Sigmoid colon (tissue), 7 donors: ENCODE measurements around the gene BCL11B. TPM values are rescaled to one million over a fixed set of nuclear protein-coding genes. Genes with fewer than 3 reads are reported as not detected.

ENCODE experiments used
- DNase-seq: peaks from one replicate; pipeline ENCODE4 v3.0.0-alpha.2; 2019
- H3K27ac ChIP-seq, 4 donors: fragments of 200-600 bp; sonication (generic); one replicate each; pipeline ENCODE4 v1.5.1; 2016 to 2019; ENCODE audit warnings: mild to moderate bottlenecking in 1 of 4
- H3K27me3 ChIP-seq, 3 donors: fragments of 200-600 bp; sonication (generic); one replicate each; pipeline ENCODE4 v1.5.1; 2019; ENCODE audit warnings: mild to moderate bottlenecking in 1 of 3
- H3K36me3 ChIP-seq, 4 donors: fragments of 200-600 bp; sonication (generic); one replicate each; pipeline ENCODE4 v1.5.1; 2016 to 2019
- H3K4me1 ChIP-seq, 4 donors: fragments of 200-600 bp; sonication (generic); one replicate each; pipeline ENCODE4 v1.5.1; 2017 to 2019
- H3K4me3 ChIP-seq, 4 donors: fragments of 200-600 bp; sonication (generic); one replicate each; pipeline ENCODE4 v1.5.1; 2017 to 2019; ENCODE audit warnings: mild to moderate bottlenecking in 2 of 4, moderate library complexity in 1 of 4
- H3K9me3 ChIP-seq, 4 donors: fragments of 200-600 bp in 3 of 4; sonication (generic) in 3 of 4; one replicate each; pipeline versions ENCODE4 v1.5.1 to v1.6.1; 2013 to 2019
- EP300 ChIP-seq, 4 donors: sonication (generic); formaldehyde crosslinking; IDR thresholded peaks; one replicate each; pipeline ENCODE4 v1.6.1; 2017; ENCODE audit warnings: antibody characterized with exemption in 4 of 4
- POLR2A ChIP-seq, 2 donors: fragments of 450-650 bp; IDR thresholded peaks; one replicate each; pipeline ENCODE4 v1.6.1; 2016; ENCODE audit warnings: antibody characterized with exemption in 2 of 2, mild to moderate bottlenecking in 2 of 2, moderate library complexity in 2 of 2
- POLR2AphosphoS5 ChIP-seq, 4 donors: sonication (generic); formaldehyde crosslinking; IDR thresholded peaks; one replicate each; pipeline ENCODE4 v1.6.1; 2017; ENCODE audit warnings: antibody characterized with exemption in 4 of 4
- WGBS, 2 donors: extraction: QIAGEN DNeasy Blood & Tissue Kit; methylation state at CpG; one replicate each; pipeline ENCODE4 v1.1.7; 2013; 5-methylcytosine and 5-hydroxymethylcytosine counted together
- intact Hi-C: fragments of 100-400 bp; cut with DNase I; formaldehyde crosslinking; loops from one replicate; pipeline ENCODE4 v1.15.1; 2023
- polyA plus RNA-seq, 3 donors: library from polyadenylated mRNA; stranded (reverse); fragments of 200-250 nt; gene quantifications; one replicate each; pipeline ENCODE4 v1.2.3, GENCODE V29; 2013
- total RNA-seq, 4 donors: library from RNA; depleted of rRNA; stranded (reverse); fragments of >200 nt; gene quantifications; one replicate each; pipeline ENCODE4 v1.1.0, GENCODE V29; 2016
- TF ChIP-seq, protein P1 (sequence below), 4 experiments: fragments of 450-650 bp in 3 of 4; fragments of 200-600 bp in 1 of 4; IDR thresholded peaks; one replicate each; pipeline ENCODE4 v1.5.1; 2016 to 2019; ENCODE audit warnings: antibody characterized with exemption in 4 of 4, mild to moderate bottlenecking in 3 of 4, moderate library complexity in 2 of 4
- donor health status: healthy with polysubstance abuse.
- donor health status: Bipolar disorder and iron deficiency.
- donor health status: healthy.

Gene BCL11B
- total and polyA plus RNA-seq, 7 donors = under 0.01 to 3.5 (median 0.23) TPM

DNA sequence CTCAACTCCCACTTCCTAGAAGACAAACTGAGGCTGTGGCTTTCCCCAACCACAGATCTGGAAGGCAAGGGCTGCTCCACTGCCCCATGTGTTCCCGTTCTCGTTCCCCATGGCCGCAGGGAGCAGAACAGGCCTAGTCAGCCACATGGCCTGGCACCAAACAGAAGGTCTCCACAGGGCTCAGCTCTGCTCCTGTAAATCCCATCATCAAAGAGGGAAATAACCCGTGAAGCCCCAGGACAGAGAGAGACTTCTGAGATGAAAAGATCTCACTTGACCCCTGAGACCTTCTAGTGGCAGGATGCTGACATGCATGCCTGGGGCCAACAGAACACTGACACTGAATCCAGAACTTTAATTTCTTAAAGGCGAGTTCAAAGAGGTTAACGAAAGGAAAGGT, 68.9 kb downstream of the BCL11B start:
- TF ChIP-seq EP300 (IDR thresholded peaks at IDR 0.05) (no peak), POLR2AphosphoS5 (IDR thresholded peaks at IDR 0.05) (no peak), POLR2A (IDR thresholded peaks at IDR 0.05) (no peak)
- TF ChIP-seq, protein P1, sequence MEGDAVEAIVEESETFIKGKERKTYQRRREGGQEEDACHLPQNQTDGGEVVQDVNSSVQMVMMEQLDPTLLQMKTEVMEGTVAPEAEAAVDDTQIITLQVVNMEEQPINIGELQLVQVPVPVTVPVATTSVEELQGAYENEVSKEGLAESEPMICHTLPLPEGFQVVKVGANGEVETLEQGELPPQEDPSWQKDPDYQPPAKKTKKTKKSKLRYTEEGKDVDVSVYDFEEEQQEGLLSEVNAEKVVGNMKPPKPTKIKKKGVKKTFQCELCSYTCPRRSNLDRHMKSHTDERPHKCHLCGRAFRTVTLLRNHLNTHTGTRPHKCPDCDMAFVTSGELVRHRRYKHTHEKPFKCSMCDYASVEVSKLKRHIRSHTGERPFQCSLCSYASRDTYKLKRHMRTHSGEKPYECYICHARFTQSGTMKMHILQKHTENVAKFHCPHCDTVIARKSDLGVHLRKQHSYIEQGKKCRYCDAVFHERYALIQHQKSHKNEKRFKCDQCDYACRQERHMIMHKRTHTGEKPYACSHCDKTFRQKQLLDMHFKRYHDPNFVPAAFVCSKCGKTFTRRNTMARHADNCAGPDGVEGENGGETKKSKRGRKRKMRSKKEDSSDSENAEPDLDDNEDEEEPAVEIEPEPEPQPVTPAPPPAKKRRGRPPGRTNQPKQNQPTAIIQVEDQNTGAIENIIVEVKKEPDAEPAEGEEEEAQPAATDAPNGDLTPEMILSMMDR (IDR thresholded peaks at IDR 0.05) = no peak
- intact Hi-C loops = no loop called here
- no peak overlapping the region for H3K27ac ChIP-seq

DNA sequence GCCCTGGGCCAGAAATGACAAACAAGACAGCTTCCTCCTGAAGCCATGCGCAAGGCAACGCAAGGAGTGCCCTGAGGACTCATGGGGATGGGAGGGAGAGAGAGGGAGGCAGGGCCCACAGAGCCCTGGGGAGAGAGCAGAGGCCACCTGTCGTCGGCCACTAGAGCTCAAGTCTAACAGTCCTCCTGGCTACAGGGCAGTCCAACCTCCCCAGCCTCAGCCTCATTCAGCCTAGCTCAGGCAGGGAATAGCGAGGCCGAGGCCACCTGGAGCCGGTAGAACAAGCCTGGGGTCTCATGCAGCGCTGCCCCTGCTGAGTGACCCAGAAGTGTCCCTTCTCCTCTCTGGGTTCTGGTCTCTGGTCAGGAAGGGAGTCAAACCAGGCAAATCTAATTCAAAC, 69.5 kb downstream of the BCL11B start:
- TF ChIP-seq EP300 (IDR thresholded peaks at IDR 0.05) (no peak), POLR2AphosphoS5 (IDR thresholded peaks at IDR 0.05) (no peak), POLR2A (IDR thresholded peaks at IDR 0.05) (no peak)
- TF ChIP-seq, protein P1 (IDR thresholded peaks at IDR 0.05) = no peak
- no peaks in the 10 kb centered on the region for H3K36me3 ChIP-seq
- no peaks in the 10 kb centered on the region for H3K4me1 ChIP-seq
- no peak overlapping the region for H3K4me3 ChIP-seq
- DNase-seq = no peak
- intact Hi-C loops = no loop called here
- no peaks in the 10 kb centered on the region for H3K27me3 ChIP-seq
- no peaks in the 10 kb centered on the region for H3K9me3 ChIP-seq
- H3K27ac ChIP-seq = no peak overlapping the region
- 82 to 87% methylated on average over 8 of the region's 8 CpGs for WGBS, 2 donors

More for the DNA sequence above, 68.9 kb downstream of the BCL11B start:
- Histone ChIP-seq H3K9me3 (no peaks in the 10 kb centered on the region), H3K4me1 (no peaks in the 10 kb centered on the region), H3K4me3 (no peak overlapping the region), H3K27me3 (no peaks in the 10 kb centered on the region), H3K36me3 (no peaks in the 10 kb centered on the region)
- WGBS, 2 donors = 81 to 91% methylated on average over 6 of the region's 6 CpGs
- no peak for DNase-seq

DNA sequence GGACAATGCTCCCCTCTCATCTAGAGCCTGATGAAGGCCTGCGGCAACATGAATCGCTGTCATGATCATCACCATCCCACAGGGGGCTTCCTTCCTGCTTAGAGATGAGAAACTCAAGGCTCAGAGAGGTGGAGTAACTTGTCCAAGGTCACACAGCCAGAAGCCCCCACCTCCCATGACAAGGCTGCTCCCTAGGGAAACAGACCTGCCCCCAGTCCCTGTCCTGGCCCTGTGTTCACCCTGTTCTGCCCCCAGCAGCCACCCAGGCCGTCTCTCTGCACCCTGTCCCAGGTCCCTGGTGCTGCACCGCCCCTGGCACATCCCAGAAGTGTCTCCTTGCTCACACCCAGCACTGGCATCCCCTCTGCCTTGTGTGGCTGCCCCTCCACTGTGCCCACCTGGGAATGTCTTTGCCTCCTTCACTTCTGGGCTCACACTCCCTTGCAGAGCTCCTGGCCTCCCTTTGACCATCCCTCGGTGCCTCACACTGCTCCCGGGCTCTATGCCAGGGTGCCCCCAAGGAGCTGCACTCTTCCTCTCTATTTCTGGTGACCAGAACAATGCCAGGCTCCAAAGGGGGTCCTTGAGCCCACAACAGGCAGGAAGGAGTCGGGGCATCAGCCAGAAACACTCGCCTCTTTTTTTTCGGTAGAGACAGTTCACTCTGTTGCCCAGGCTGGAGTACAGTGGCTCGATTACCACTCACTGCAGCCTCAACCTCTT, 70.5 kb downstream of the BCL11B start:
- no peaks in the 10 kb centered on the region for H3K36me3 ChIP-seq
- no peak overlapping the region for H3K4me3 ChIP-seq
- no peaks in the 10 kb centered on the region for H3K9me3 ChIP-seq
- WGBS, 2 donors = 81 to 92% methylated on average over 10 of the region's 10 CpGs
- intact Hi-C loops = no loop called here
- TF ChIP-seq EP300 (IDR thresholded peaks at IDR 0.05) (no peak), POLR2A (IDR thresholded peaks at IDR 0.05) (no peak), POLR2AphosphoS5 (IDR thresholded peaks at IDR 0.05) (no peak)
- TF ChIP-seq, protein P1 (IDR thresholded peaks at IDR 0.05) = no peak
- no peak for DNase-seq
- H3K27ac ChIP-seq = no peak overlapping the region
- no peaks in the 10 kb centered on the region for H3K4me1 ChIP-seq
- H3K27me3 ChIP-seq = no peaks in the 10 kb centered on the region

DNA sequence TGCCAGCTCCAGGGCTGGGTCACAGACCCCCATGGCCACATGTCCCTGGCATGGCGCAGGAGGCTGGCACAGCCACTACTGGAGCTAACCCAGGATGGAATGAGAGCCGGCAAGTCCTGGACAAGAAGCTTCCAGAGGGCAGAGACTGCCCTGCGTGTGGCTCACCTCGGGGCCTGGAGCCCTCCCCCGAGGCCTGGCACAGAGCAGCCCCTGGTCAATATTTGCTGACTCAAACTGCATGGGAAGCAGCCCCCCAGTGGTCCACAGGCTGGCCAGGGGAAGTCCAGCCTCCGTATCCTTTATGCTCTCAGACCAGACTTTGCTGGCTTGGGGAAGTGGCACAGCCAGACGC, 71.4 kb downstream of the BCL11B start:
- Histone ChIP-seq H3K4me1 (no peaks in the 10 kb centered on the region), H3K27me3 (no peaks in the 10 kb centered on the region), H3K9me3 (no peaks in the 10 kb centered on the region), H3K27ac (no peak overlapping the region), H3K4me3 (no peak overlapping the region), H3K36me3 (no peaks in the 10 kb centered on the region)
- 78 to 93% methylated on average over 7 of the region's 7 CpGs for WGBS, 2 donors
- TF ChIP-seq, protein P1 (IDR thresholded peaks at IDR 0.05) = no peak
- intact Hi-C loops = no loop called here
- DNase-seq = no peak
